ENCODE data around the gene FAM114A1. TPM values are rescaled to one million over a fixed set of nuclear protein-coding genes. Genes with fewer than 3 reads are reported as not detected.

The FAM114A1 gene
- total RNA-seq, 6 experiments from 2014 or later = 55.3 to 88.9 (median 69.4) TPM

- ATAC-seq = no peak
- WGBS (ENCODE audit: insufficient coverage, low coverage, low lambda C conversion rate, missing lambda C conversion rate) = 94% methylated on average over 2 of the region's 3 CpGs
Measured at GRCh38 chr4:38821739-38822138, 45.9 kb upstream of the FAM114A1 start.

GRCh38 chr4:38822748-38823303 is 44.8 kb upstream of the FAM114A1 start:
- DNase-seq (no peak), ATAC-seq (no peak)
- H3K27me3 ChIP-seq = no peaks in the 10 kb centered on the region
- TF ChIP-seq CTCF (IDR thresholded peaks at IDR 0.05) (no peak), POLR2A (IDR thresholded peaks at IDR 0.05) (no peak)
- 81% methylated on average over 5 of the region's 5 CpGs for WGBS (ENCODE audit: insufficient coverage, low coverage, low lambda C conversion rate, missing lambda C conversion rate)
- H3K36me3 ChIP-seq = no peaks in the 10 kb centered on the region
- H3K9me3 ChIP-seq = no peaks in the 10 kb centered on the region
- H3K4me1 ChIP-seq = no peaks in the 10 kb centered on the region
- no peak overlapping the region for H3K27ac ChIP-seq
- H3K4me3 ChIP-seq = no peak overlapping the region
- intact Hi-C loops (cut with DNase I) = no loop called here

More at GRCh38 chr4:38821739-38822138, 45.9 kb upstream of the FAM114A1 start:
- intact Hi-C loops (cut with DNase I) = no loop called here
- H3K36me3 ChIP-seq = no peaks in the 10 kb centered on the region
- H3K27me3 ChIP-seq = no peaks in the 10 kb centered on the region
- DNase-seq = no peak
- TF ChIP-seq CTCF (IDR thresholded peaks at IDR 0.05) (no peak), POLR2A (IDR thresholded peaks at IDR 0.05) (no peak)
- no peak overlapping the region for H3K4me3 ChIP-seq
- no peak overlapping the region for H3K27ac ChIP-seq
- H3K9me3 ChIP-seq = no peaks in the 10 kb centered on the region
- no peaks in the 10 kb centered on the region for H3K4me1 ChIP-seq

GRCh38 chr4:38823766-38824165 is 43.8 kb upstream of the FAM114A1 start:
- H3K27me3 ChIP-seq = no peaks in the 10 kb centered on the region
- H3K4me3 ChIP-seq = no peak overlapping the region
- H3K36me3 ChIP-seq = no peaks in the 10 kb centered on the region
- H3K27ac ChIP-seq = no peak overlapping the region
- no peaks in the 10 kb centered on the region for H3K9me3 ChIP-seq
- intact Hi-C loops (cut with DNase I) = no loop called here
- no peaks in the 10 kb centered on the region for H3K4me1 ChIP-seq
- no peak for ATAC-seq
- TF ChIP-seq CTCF (IDR thresholded peaks at IDR 0.05) = no peak
- TF ChIP-seq POLR2A (IDR thresholded peaks at IDR 0.05) = no peak
- no peak for DNase-seq
- 84% methylated on average over 6 of the region's 27 CpGs for WGBS (ENCODE audit: insufficient coverage, low coverage, low lambda C conversion rate, missing lambda C conversion rate)

- Histone ChIP-seq H3K27ac (no peak overlapping the region), H3K36me3 (no peaks in the 10 kb centered on the region), H3K4me1 (peaks cover 0 to 8% (median 0%) of the 10 kb centered on the region in 4 donors), H3K9me3 (no peaks in the 10 kb centered on the region), H3K4me3 (no peak overlapping the region), H3K27me3 (no peaks in the 10 kb centered on the region)
- 92% methylated on average over 5 of the region's 5 CpGs for WGBS (ENCODE audit: insufficient coverage, low coverage, low lambda C conversion rate, missing lambda C conversion rate)
- TF ChIP-seq POLR2A (IDR thresholded peaks at IDR 0.05) = no peak
- TF ChIP-seq CTCF (IDR thresholded peaks at IDR 0.05) = no peak
- intact Hi-C loops (cut with DNase I) = no loop called here
- DNase-seq (no peak), ATAC-seq (no peak)
Measured at GRCh38 chr4:38829237-38829636, 38.4 kb upstream of the FAM114A1 start.

- Histone ChIP-seq H3K4me1 (peaks cover 0 to 8% (median 0%) of the 10 kb centered on the region in 4 donors), H3K27ac (no peak overlapping the region), H3K4me3 (no peak overlapping the region), H3K27me3 (no peaks in the 10 kb centered on the region), H3K36me3 (no peaks in the 10 kb centered on the region), H3K9me3 (no peaks in the 10 kb centered on the region)
- TF ChIP-seq CTCF (IDR thresholded peaks at IDR 0.05) = no peak
- no peak for TF ChIP-seq POLR2A (IDR thresholded peaks at IDR 0.05)
- ATAC-seq = no peak
- intact Hi-C loops (cut with DNase I) = no loop called here
- no peak for DNase-seq
Measured at GRCh38 chr4:38831653-38832052, 36.0 kb upstream of the FAM114A1 start.

Measured in right lobe of liver (tissue), 6 donors.